ENCODE results near the gene AGAP6.
"Not testable (repeated sequence)": the region's sequence is repeated elsewhere in the genome, so short reads cannot be mapped to it uniquely, and the experiment has no call there.

DNA sequence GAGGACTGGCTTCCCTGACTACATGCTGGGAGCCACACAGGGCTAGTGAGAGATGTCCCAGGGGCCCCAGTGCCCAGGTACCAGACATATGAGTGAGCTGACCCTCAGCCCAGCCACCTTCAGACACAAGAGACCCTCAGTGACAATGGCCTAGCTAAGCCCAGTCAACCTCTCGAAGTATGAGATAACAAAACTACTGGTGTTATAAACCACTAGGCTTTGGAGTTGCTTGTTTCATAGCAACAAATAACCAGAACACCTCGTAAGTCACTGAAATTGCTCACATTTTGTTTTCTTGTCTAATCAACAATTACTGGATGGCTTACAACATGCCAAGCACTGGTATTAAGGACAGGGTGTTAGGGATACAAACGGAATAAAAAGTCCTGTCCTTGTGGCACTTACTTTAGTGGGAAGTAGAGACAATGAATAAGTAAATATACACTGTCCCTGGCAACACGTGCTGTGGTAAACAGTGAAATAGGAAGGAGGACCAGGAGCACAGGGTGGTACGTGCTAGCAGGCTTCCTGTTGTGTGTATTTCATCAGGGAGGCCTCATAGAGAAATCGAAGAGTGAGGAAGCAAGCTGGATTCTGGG is 64.7 kb downstream of the AGAP6 start:
- TF ChIP-seq, protein P1, sequence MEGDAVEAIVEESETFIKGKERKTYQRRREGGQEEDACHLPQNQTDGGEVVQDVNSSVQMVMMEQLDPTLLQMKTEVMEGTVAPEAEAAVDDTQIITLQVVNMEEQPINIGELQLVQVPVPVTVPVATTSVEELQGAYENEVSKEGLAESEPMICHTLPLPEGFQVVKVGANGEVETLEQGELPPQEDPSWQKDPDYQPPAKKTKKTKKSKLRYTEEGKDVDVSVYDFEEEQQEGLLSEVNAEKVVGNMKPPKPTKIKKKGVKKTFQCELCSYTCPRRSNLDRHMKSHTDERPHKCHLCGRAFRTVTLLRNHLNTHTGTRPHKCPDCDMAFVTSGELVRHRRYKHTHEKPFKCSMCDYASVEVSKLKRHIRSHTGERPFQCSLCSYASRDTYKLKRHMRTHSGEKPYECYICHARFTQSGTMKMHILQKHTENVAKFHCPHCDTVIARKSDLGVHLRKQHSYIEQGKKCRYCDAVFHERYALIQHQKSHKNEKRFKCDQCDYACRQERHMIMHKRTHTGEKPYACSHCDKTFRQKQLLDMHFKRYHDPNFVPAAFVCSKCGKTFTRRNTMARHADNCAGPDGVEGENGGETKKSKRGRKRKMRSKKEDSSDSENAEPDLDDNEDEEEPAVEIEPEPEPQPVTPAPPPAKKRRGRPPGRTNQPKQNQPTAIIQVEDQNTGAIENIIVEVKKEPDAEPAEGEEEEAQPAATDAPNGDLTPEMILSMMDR (optimal IDR thresholded peaks at IDR 0.05 in 1 of 3, IDR thresholded peaks at IDR 0.05 in 1 of 3, conservative IDR thresholded peaks at IDR 0.05 in 1 of 3; ENCODE audit: extremely low read depth in 1 of 3, insufficient read depth in 2 of 3, low read length in 3 of 3), result not testable (repeated sequence)
- TF ChIP-seq EZH2 (IDR thresholded peaks at IDR 0.05; ENCODE audit: low read length), result not testable (repeated sequence)
